Stimulated activated CD8-positive, alpha-beta memory T cell treated with anti-CD3 and anti-CD28 coated beads, Interleukin-4, amount 100 ng/mL, for 24 hours (primary cell): ENCODE data around the gene PDZD7.

Experiments used
- DNase-seq: peaks from one replicate; pipeline ENCODE4 v3.0.0-alpha.2; 2020; ENCODE audit warnings: low read depth

The PDZD7 gene

GRCh38 chr10:101018600-101019439, 12.1 kb downstream of the PDZD7 start:
- peak; percentile 69 for DNase-seq

- no peak for DNase-seq
These were observed 12.8 kb downstream of the PDZD7 start for GRCh38 chr10:101018118-101018599.

GRCh38 chr10:101016814-101017213, 14.1 kb downstream of the PDZD7 start:
- DNase-seq, result no peak

- DNase-seq, result no peak
These were observed 15.4 kb downstream of the PDZD7 start for GRCh38 chr10:101015582-101015973.

GRCh38 chr10:101014966-101015581, 15.9 kb downstream of the PDZD7 start:
- DNase-seq, result no peak

GRCh38 chr10:101014230-101014884, 16.6 kb downstream of the PDZD7 start:
- DNase-seq, result peak; percentile 65

DNA sequence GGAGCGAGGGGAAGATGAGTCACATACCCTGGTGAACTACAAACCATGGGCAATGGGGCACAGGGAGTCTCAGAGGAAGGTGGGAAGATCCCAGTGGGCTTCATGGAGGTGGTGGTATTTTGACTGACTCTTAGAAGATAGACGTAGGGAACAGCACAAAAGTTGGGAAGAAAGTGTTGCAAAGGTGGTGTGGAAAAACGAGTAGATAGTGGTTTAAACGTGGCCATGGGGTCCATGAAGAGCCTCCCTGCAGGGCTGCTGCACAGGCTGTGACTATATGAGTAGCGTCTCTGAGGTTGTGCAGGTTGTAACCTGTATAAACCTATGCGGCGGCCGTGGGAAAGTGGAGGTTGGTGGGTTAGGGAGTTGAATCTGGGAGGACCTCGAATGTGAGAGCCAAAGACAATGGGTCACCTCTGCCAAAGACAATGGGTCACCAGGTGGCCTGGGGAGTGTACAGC, 17.5 kb downstream of the PDZD7 start:
- no peak for DNase-seq

- DNase-seq, result peak; percentile 64
These were observed 18.2 kb downstream of the PDZD7 start for GRCh38 chr10:101012525-101013364.

GRCh38 chr10:101011517-101012423, 19.2 kb downstream of the PDZD7 start:
- no peak for DNase-seq

GRCh38 chr10:101010329-101010728, 20.6 kb downstream of the PDZD7 start:
- no peak for DNase-seq

- DNase-seq, result no peak
These were observed 22.0 kb downstream of the PDZD7 start for GRCh38 chr10:101008823-101009423.

DNA sequence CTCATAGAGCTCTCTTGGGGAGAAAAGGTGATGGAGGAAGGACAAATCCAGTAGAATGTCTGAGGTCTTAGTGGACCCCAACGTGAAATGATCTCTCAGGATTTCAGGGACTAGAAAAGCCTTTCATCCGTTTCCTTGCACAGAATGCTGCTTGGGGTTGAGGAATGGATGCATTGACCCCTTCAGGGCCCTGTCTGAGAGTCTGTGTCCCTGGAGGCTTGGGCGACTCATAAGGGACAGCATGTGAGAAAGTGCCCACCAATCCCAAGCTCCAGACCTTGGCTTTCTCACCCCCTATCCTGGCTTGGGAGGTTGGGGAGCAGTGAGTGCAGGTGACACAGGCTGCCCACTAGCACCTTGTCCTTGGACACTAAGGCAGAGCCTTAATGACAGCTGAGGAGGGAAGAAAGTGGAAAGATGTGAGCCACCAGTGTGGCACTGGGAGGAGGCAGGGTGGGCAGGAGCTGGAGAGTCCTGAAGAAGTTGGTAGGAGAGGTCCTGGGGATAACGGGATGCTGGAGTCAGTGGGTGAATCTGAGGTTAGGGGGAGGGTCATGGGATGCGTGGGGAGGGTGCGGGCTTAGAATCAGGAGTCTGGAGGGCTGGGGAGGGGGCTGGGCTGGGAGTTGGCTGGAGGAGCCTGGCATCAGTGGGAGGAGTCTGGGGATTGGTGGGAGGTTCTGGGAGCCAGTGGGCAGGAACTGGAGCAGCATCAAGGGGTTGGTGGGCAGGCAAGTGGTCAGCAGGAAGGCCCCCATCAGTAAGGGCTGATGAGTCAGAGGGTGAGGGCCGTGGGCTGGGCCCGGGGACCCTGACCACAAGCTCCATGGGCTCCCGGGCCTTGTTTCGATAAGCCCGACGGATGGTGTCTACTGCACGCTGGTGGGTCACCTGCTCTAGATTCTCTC, 22.8 kb downstream of the PDZD7 start:
- no peak for DNase-seq

DNA sequence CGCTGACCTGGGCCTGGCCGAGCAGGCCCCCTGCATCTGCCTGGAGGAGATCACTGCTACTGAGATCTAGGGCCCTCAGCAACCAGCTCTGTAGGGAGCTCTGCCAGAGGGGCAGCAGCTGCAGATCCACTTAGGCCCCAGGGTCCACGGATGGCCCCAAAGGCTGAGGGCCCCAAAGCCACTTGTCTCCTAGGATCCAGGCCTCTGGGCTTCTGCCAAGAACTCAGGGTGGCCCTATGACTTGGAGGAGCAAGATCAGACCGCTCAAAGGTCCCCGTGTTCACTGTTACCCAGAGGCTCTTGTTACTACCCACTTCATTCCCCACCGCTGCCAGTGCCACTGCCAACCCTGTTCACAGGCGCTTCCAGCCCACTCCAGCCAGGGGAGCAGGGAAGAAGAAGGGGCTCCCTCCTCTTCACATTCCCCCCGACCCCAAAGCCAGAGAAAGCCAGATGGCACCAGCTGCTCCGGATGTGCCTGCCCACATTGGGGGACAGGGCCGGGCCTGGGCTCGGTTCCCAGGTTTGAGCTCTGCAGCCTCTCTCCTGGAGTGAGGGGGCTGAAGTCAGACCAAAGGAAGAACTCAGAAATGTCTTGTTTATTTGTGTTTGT, 23.7 kb downstream of the PDZD7 start:
- DNase-seq, result no peak

GRCh38 chr10:101006593-101007098, 24.3 kb downstream of the PDZD7 start:
- DNase-seq, result no peak

DNA sequence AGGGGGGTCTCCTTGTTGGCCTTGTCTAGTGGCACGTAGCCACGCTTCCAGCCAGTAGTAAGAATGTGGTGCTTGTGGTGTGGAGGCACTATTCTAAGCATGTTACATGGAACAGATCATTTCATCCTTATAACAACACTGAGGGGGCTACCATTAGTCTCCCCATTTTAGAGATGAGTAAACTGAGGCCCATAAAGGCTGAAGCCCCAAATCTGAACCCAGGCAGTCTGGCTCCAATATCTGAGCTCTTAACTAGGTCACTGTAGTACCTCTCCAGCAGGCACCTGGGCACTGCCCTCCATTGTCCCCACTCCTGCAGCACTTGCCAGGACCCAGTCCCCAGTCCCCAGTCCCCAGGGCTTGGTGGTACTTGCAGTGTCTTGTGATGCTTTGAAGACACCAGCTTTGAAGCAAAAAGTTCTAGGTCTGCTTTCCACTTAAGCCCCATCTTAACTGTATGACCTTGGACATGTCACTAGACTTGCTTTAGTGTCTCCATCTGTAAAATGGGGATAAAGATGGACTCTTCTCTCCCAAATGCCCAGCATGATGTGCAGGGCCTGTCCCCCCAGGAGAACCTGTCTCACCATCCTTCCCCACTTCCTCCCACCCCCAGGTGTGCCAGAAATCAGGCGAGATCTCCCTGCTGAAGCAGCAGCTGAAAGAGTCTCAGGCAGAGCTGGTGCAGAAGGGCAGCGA, 24.9 kb downstream of the PDZD7 start:
- DNase-seq, result no peak

DNA sequence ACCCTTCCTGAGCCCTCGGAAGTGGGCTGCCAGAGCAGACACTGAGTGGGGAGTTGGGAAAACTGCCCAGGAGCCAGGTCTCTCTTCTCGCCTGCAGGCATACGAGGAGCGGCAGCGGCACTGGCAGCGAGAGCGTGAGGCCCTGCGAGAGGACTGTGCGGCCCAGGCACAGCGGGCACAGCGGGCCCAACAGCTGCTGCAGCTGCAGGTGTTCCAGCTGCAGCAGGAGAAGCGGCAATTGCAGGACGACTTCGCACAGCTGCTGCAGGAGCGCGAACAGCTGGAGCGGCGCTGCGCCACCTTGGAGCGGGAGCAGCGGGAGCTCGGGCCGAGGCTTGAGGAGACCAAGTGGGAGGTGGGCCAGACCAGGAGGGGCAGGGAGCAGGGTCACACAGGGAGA, 25.6 kb downstream of the PDZD7 start:
- no peak for DNase-seq

DNA sequence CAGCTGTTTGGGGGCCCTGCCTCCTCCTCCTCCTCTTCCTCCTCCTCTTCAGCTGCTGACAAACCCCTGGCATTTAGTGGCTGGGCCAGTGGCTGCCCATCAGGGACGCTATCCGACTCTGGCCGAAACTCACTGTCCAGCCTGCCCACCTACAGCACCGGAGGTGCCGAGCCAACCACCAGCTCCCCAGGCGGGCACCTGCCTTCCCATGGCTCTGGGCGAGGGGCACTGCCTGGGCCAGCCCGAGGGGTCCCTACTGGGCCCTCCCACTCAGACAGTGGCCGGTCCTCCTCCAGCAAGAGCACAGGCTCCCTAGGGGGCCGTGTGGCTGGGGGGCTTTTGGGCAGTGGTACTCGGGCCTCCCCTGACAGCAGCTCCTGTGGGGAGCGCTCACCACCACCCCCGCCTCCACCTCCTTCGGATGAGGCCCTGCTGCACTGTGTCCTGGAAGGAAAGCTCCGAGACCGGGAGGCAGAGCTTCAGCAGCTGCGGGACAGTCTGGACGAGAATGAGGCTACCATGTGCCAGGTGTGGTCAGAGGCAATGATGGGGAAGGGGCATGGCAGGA, 27.2 kb downstream of the PDZD7 start:
- no peak for DNase-seq

DNA sequence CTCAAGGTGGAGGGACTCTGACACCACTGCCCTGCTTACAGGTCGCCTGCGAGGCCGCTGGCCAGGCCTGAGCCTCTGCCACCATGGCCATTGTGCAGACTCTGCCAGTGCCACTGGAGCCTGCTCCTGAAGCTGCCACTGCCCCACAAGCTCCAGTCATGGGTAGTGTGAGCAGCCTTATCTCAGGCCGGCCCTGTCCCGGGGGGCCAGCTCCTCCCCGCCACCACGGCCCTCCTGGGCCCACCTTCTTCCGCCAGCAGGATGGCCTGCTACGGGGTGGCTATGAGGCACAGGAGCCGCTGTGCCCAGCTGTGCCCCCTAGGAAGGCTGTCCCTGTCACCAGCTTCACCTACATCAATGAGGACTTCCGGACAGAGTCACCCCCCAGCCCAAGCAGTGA, 28.5 kb downstream of the PDZD7 start:
- DNase-seq, result no peak
